ENCODE data around the gene FAM110A. TPM values are rescaled to one million over a fixed set of nuclear protein-coding genes. Genes with fewer than 3 reads are reported as not detected.

FAM110A gene
- total RNA-seq, 2 donors from 2014 or later, result 12.1 to 16.9 TPM

GRCh38 chr20:828987-829386, 4.5 kb upstream of the FAM110A start:
- TF ChIP-seq CTCF (conservative IDR thresholded peaks at IDR 0.05), result no peak
- Mint-ChIP-seq H3K9me3 (no peaks in the 10 kb centered on the region), H3K27me3 (ENCODE audit: insufficient read depth) (peaks cover under 1% of the 10 kb centered on the region), H3K27ac (no peak overlapping the region), H3K36me3 (ENCODE audit: low read depth) (no peaks in the 10 kb centered on the region), H3K4me3 (no peak overlapping the region), H3K4me1 (peaks cover 11% of the 10 kb centered on the region)
- Histone ChIP-seq H3K9ac (ENCODE audit: extremely low read depth, low read length, poor library complexity, severe bottlenecking) (no peak overlapping the region), H3K27me3 (ENCODE audit: control insufficient read depth, insufficient read depth, low read length, poor library complexity, severe bottlenecking) (no peaks in the 10 kb centered on the region), H3K4me3 (ENCODE audit: low read length) (no peak overlapping the region), H3K4me1 (ENCODE audit: control insufficient read depth, insufficient read depth, low read length) (peaks cover 3% of the 10 kb centered on the region), H3K9me3 (ENCODE audit: control insufficient read depth, low read length) (no peaks in the 10 kb centered on the region), H3K27ac (ENCODE audit: low read depth, low read length) (no peak overlapping the region), H3K36me3 (ENCODE audit: control insufficient read depth, insufficient read depth, low read length) (no peaks in the 10 kb centered on the region)
- WGBS, 2 experiments (ENCODE audit: insufficient coverage in 1 of 2, insufficient read length in 1 of 2), result 75 to 76% methylated on average over 4 to 5 of the region's 6 CpGs
- no peak for DNase-seq

GRCh38 chr20:829551-829950, 4.0 kb upstream of the FAM110A start:
- H3K4me1 ChIP-seq (ENCODE audit: control insufficient read depth, insufficient read depth, low read length), result peaks cover 7% of the 10 kb centered on the region
- H3K27ac Mint-ChIP-seq, result no peak overlapping the region
- H3K4me3 ChIP-seq (ENCODE audit: low read length), result peak overlapping the region; percentile 29
- H3K9ac ChIP-seq (ENCODE audit: extremely low read depth, low read length, poor library complexity, severe bottlenecking), result no peak overlapping the region
- peaks cover 6% of the 10 kb centered on the region for H3K27me3 Mint-ChIP-seq (ENCODE audit: insufficient read depth)
- no peak for DNase-seq
- H3K9me3 Mint-ChIP-seq, result no peaks in the 10 kb centered on the region
- no peaks in the 10 kb centered on the region for H3K36me3 Mint-ChIP-seq (ENCODE audit: low read depth)
- H3K27ac ChIP-seq (ENCODE audit: low read depth, low read length), result no peak overlapping the region
- H3K4me1 Mint-ChIP-seq, result peaks cover 16% of the 10 kb centered on the region
- H3K27me3 ChIP-seq (ENCODE audit: control insufficient read depth, insufficient read depth, low read length, poor library complexity, severe bottlenecking), result no peaks in the 10 kb centered on the region
- WGBS, 2 experiments (ENCODE audit: insufficient coverage in 1 of 2, insufficient read length in 1 of 2), result 84 to 100% methylated on average over 1 to 2 of the region's 2 CpGs
- TF ChIP-seq CTCF (conservative IDR thresholded peaks at IDR 0.05), result no peak
- H3K9me3 ChIP-seq (ENCODE audit: control insufficient read depth, low read length), result no peaks in the 10 kb centered on the region
- H3K4me3 Mint-ChIP-seq, result no peak overlapping the region
- H3K36me3 ChIP-seq (ENCODE audit: control insufficient read depth, insufficient read depth, low read length), result no peaks in the 10 kb centered on the region

GRCh38 chr20:830011-830521, 3.4 kb upstream of the FAM110A start:
- 90 to 98% methylated on average over 4 to 8 of the region's 8 CpGs for WGBS, 2 experiments (ENCODE audit: insufficient coverage in 1 of 2, insufficient read length in 1 of 2)

More at GRCh38 chr20:830011-830521, 3.4 kb upstream of the FAM110A start:
- no peak for DNase-seq
- no peaks in the 10 kb centered on the region for H3K36me3 Mint-ChIP-seq (ENCODE audit: low read depth)
- peaks cover 7% of the 10 kb centered on the region for H3K4me1 ChIP-seq (ENCODE audit: control insufficient read depth, insufficient read depth, low read length)
- H3K4me1 Mint-ChIP-seq, result peaks cover 17% of the 10 kb centered on the region
- peaks cover 9% of the 10 kb centered on the region for H3K27me3 Mint-ChIP-seq (ENCODE audit: insufficient read depth)
- H3K27ac Mint-ChIP-seq, result no peak overlapping the region
- no peaks in the 10 kb centered on the region for H3K9me3 Mint-ChIP-seq
- H3K27me3 ChIP-seq (ENCODE audit: control insufficient read depth, insufficient read depth, low read length, poor library complexity, severe bottlenecking), result no peaks in the 10 kb centered on the region
- H3K27ac ChIP-seq (ENCODE audit: low read depth, low read length), result no peak overlapping the region
- H3K4me3 Mint-ChIP-seq, result no peak overlapping the region
- no peaks in the 10 kb centered on the region for H3K9me3 ChIP-seq (ENCODE audit: control insufficient read depth, low read length)
- no peaks in the 10 kb centered on the region for H3K36me3 ChIP-seq (ENCODE audit: control insufficient read depth, insufficient read depth, low read length)
- peak overlapping the region; percentile 29 for H3K4me3 ChIP-seq (ENCODE audit: low read length)
- no peak overlapping the region for H3K9ac ChIP-seq (ENCODE audit: extremely low read depth, low read length, poor library complexity, severe bottlenecking)
- TF ChIP-seq CTCF (conservative IDR thresholded peaks at IDR 0.05), result no peak

Measured in endodermal cell (in vitro differentiated cells).